ENCODE data around the gene NRSN2. TPM values are rescaled to one million over a fixed set of nuclear protein-coding genes. Genes with fewer than 3 reads are reported as not detected.
A peak's percentile ranks its signal among the peaks of the same experiment; 100 is the strongest.

The NRSN2 gene
- polyA plus RNA-seq (2013, experiment 1 of 2), result 53.5 TPM
- polyA plus RNA-seq (2013, experiment 2 of 2), result 44.3 TPM

DNA sequence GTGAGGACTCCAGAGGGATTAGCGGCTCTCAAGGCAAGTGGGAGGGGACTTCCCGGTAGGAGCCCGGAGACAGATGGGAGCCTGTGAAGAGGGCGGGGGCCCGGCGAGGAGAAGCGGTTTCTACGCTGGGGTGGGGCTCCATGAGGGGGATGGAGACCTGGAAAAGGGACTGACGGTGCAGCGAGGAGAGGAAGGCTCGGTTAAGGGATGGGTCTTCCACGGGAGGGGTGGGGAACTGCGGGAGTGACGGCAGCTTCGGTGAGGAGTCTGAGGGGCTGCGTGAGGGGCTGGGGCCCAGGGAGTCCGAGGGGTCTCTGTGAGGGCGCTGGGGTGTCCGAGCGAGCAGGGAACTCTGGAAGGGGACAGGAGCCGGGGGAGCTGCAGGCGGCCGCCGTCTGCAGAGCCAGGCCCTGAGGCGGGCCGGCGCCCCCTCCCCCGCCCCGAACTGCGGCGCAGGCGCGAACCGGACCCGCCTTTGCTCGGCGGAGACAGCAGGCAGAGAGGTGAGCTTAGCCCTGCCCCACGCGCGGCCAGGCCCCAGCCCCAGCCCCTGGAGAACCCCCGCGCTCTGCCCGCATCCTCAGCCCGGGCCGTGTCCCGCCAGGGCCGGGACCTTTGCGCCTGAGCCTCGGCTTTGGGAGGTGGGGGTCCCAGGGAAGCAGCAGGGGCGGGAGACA, at the start of gene NRSN2:
TSS of gene NRSN2 (plus strand) at position 472 of the 677 bp plus-strand sequence. CDS start 2,533 bp downstream, outside the sequence.
- 0 to 1% methylated on average over 21 to 36 of the region's 50 CpGs for WGBS, 2 experiments (ENCODE audit: insufficient coverage in 2 of 2)
- Histone ChIP-seq H3K4me3 (ENCODE audit: extremely low read depth, insufficient read depth, low read length, poor library complexity, severe bottlenecking) (peak within 1 kb of the TSS; percentile 84), H3K27ac (ENCODE audit: low read depth, low read length, severe bottlenecking) (peak within 1 kb of the TSS; percentile 82), H3K9me3 (ENCODE audit: control insufficient read depth, low read length) (peaks cover 5% of the 10 kb centered on the region), H3K36me3 (ENCODE audit: control insufficient read depth, insufficient read depth, low read length) (peaks cover 18% of the 10 kb centered on the region), H3K4me1 (ENCODE audit: control insufficient read depth, insufficient read depth, low read length, poor library complexity, severe bottlenecking) (peaks cover 6% of the 10 kb centered on the region)

GRCh38 chr20:297925-298775, 48.8 kb upstream of the NRSN2 start:
- peak overlapping the region; percentile 87 for H3K27ac ChIP-seq (ENCODE audit: low read depth, low read length, severe bottlenecking)
- H3K4me1 ChIP-seq (ENCODE audit: control insufficient read depth, insufficient read depth, low read length, poor library complexity, severe bottlenecking), result peaks cover 28% of the 10 kb centered on the region
- peak overlapping the region; percentile 95 for H3K4me3 ChIP-seq (ENCODE audit: extremely low read depth, insufficient read depth, low read length, poor library complexity, severe bottlenecking)
- 0 to 1% methylated on average over 47 to 73 of the region's 75 CpGs for WGBS, 2 experiments (ENCODE audit: insufficient coverage in 2 of 2)
- peaks cover 24% of the 10 kb centered on the region for H3K36me3 ChIP-seq (ENCODE audit: control insufficient read depth, insufficient read depth, low read length)
- no peaks in the 10 kb centered on the region for H3K9me3 ChIP-seq (ENCODE audit: control insufficient read depth, low read length)

GRCh38 chr20:298776-299391, 48.0 kb upstream of the NRSN2 start:
- WGBS, 2 experiments (ENCODE audit: insufficient coverage in 2 of 2), result 2 to 3% methylated on average over 7 to 8 of the region's 15 CpGs
- Histone ChIP-seq H3K36me3 (ENCODE audit: control insufficient read depth, insufficient read depth, low read length) (peaks cover 24% of the 10 kb centered on the region), H3K27ac (ENCODE audit: low read depth, low read length, severe bottlenecking) (peak overlapping the region; percentile 87), H3K4me3 (ENCODE audit: extremely low read depth, insufficient read depth, low read length, poor library complexity, severe bottlenecking) (peak overlapping the region; percentile 95), H3K4me1 (ENCODE audit: control insufficient read depth, insufficient read depth, low read length, poor library complexity, severe bottlenecking) (peaks cover 28% of the 10 kb centered on the region), H3K9me3 (ENCODE audit: control insufficient read depth, low read length) (no peaks in the 10 kb centered on the region)

DNA sequence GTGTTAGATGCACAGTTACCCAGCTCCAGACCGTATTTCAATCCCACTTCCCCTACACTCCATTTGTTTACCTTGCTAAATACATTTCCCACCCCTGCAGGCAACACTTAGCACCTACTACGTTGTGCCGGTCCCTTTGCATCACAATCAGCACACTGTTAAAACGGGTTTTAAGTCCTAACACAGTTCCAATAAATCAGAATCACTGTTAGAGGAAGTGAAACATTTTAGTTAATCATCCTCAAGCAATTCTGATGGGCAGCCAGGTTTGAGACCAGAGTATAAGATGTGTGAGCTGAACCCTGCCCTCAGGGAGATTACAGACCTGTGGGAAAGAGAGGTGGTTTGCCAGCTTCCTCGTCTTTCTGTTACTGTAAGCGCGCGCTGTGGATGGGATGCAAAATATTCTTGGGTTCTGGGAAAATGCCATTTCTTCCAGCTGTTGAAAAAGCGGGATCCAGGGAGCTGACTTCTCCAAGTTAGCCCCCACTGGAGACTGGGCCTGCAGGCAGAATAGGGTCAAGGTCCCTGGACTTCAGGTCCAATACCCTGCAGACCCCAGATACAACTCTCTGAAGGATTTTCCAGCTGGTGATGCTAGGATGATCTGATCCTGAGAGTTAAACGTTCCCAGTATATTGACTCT, 46.4 kb upstream of the NRSN2 start:
- H3K36me3 ChIP-seq (ENCODE audit: control insufficient read depth, insufficient read depth, low read length), result peaks cover 24% of the 10 kb centered on the region
- H3K4me3 ChIP-seq (ENCODE audit: extremely low read depth, insufficient read depth, low read length, poor library complexity, severe bottlenecking), result peak overlapping the region; percentile 95
- peaks cover 28% of the 10 kb centered on the region for H3K4me1 ChIP-seq (ENCODE audit: control insufficient read depth, insufficient read depth, low read length, poor library complexity, severe bottlenecking)
- H3K9me3 ChIP-seq (ENCODE audit: control insufficient read depth, low read length), result no peaks in the 10 kb centered on the region
- 24 to 27% methylated on average over 7 to 9 of the region's 10 CpGs for WGBS, 2 experiments (ENCODE audit: insufficient coverage in 2 of 2)
- peak overlapping the region; percentile 89 for H3K27ac ChIP-seq (ENCODE audit: low read depth, low read length, severe bottlenecking)

- 64 to 68% methylated on average over 12 to 13 of the region's 13 CpGs for WGBS, 2 experiments (ENCODE audit: insufficient coverage in 2 of 2)
- peaks cover 24% of the 10 kb centered on the region for H3K36me3 ChIP-seq (ENCODE audit: control insufficient read depth, insufficient read depth, low read length)
- peak overlapping the region; percentile 89 for H3K27ac ChIP-seq (ENCODE audit: low read depth, low read length, severe bottlenecking)
- H3K4me1 ChIP-seq (ENCODE audit: control insufficient read depth, insufficient read depth, low read length, poor library complexity, severe bottlenecking), result peaks cover 25% of the 10 kb centered on the region
- H3K9me3 ChIP-seq (ENCODE audit: control insufficient read depth, low read length), result no peaks in the 10 kb centered on the region
- no peak overlapping the region for H3K4me3 ChIP-seq (ENCODE audit: extremely low read depth, insufficient read depth, low read length, poor library complexity, severe bottlenecking)
These were observed 44.7 kb upstream of the NRSN2 start for GRCh38 chr20:301886-302848.

DNA sequence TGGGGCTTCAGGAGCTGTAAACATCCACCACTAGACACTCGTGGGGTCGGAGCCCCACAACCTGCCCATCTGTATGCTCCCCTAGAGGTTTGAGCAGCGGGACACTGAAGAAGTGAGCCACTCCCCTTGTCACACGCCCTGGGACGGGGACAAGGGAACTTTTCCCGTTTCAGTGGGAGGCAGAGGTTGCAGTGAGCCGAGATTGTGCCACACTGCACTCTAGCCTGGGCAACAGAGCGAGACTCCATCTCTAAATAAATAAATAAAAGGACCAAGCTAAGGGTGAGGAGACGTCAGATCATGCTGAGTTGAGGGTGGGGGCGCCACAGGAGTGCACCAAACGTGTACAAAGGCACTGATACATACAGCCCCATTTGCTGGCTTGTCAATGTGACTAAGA, 41.2 kb upstream of the NRSN2 start:
- Histone ChIP-seq H3K9me3 (ENCODE audit: control insufficient read depth, low read length) (no peaks in the 10 kb centered on the region), H3K36me3 (ENCODE audit: control insufficient read depth, insufficient read depth, low read length) (peaks cover 6% of the 10 kb centered on the region), H3K27ac (ENCODE audit: low read depth, low read length, severe bottlenecking) (no peak overlapping the region), H3K4me3 (ENCODE audit: extremely low read depth, insufficient read depth, low read length, poor library complexity, severe bottlenecking) (no peak overlapping the region), H3K4me1 (ENCODE audit: control insufficient read depth, insufficient read depth, low read length, poor library complexity, severe bottlenecking) (peaks cover 33% of the 10 kb centered on the region)
- WGBS, 2 experiments (ENCODE audit: insufficient coverage in 2 of 2), result 69 to 87% methylated on average over 4 to 6 of the region's 11 CpGs

- peak overlapping the region; percentile 100 for H3K27ac ChIP-seq (ENCODE audit: low read depth, low read length, severe bottlenecking)
- H3K36me3 ChIP-seq (ENCODE audit: control insufficient read depth, insufficient read depth, low read length), result no peaks in the 10 kb centered on the region
- H3K9me3 ChIP-seq (ENCODE audit: control insufficient read depth, low read length), result no peaks in the 10 kb centered on the region
- peaks cover 16% of the 10 kb centered on the region for H3K4me1 ChIP-seq (ENCODE audit: control insufficient read depth, insufficient read depth, low read length, poor library complexity, severe bottlenecking)
- WGBS, 2 experiments (ENCODE audit: insufficient coverage in 2 of 2), result 94 to 100% methylated on average over 5 of the region's 7 CpGs
- H3K4me3 ChIP-seq (ENCODE audit: extremely low read depth, insufficient read depth, low read length, poor library complexity, severe bottlenecking), result no peak overlapping the region
These were observed 38.4 kb upstream of the NRSN2 start for GRCh38 chr20:308427-309038.

- WGBS, 2 experiments (ENCODE audit: insufficient coverage in 2 of 2), result 0% methylated on average over 3 to 4 of the region's 6 CpGs
- H3K9me3 ChIP-seq (ENCODE audit: control insufficient read depth, low read length), result no peaks in the 10 kb centered on the region
- no peaks in the 10 kb centered on the region for H3K36me3 ChIP-seq (ENCODE audit: control insufficient read depth, insufficient read depth, low read length)
These were observed 37.5 kb upstream of the NRSN2 start for GRCh38 chr20:309306-309840.

More at GRCh38 chr20:309306-309840, 37.5 kb upstream of the NRSN2 start:
- peak overlapping the region; percentile 100 for H3K27ac ChIP-seq (ENCODE audit: low read depth, low read length, severe bottlenecking)
- H3K4me1 ChIP-seq (ENCODE audit: control insufficient read depth, insufficient read depth, low read length, poor library complexity, severe bottlenecking), result peaks cover 16% of the 10 kb centered on the region
- H3K4me3 ChIP-seq (ENCODE audit: extremely low read depth, insufficient read depth, low read length, poor library complexity, severe bottlenecking), result peak overlapping the region; percentile 35

All from mesodermal cell (in vitro differentiated cells).